Brain microvascular endothelial cell (primary cell): ENCODE measurements around the gene PHF21B.

Source experiments
- DNase-seq: peaks from one replicate; pipeline ENCODE4 v3.0.0-alpha.2; 2020
- H3K27ac ChIP-seq: fragments of 250-450 bp; sonication (Bioruptor Pico); 2 replicates; pipeline ENCODE4 v1.5.1; 2020; ENCODE audit warnings: mild to moderate bottlenecking, moderate library complexity
- H3K27me3 ChIP-seq: fragments of 250-450 bp; sonication (Bioruptor Pico); replicated peaks from 2 replicates; pipeline ENCODE4 v1.5.1; 2020; ENCODE audit warnings: mild to moderate bottlenecking
- H3K36me3 ChIP-seq: fragments of 250-450 bp; sonication (Bioruptor Pico); replicated peaks from 2 replicates; pipeline ENCODE4 v1.5.1; 2020; ENCODE audit warnings: mild to moderate bottlenecking
- H3K4me3 ChIP-seq: 2 replicates; pipeline ENCODE4 v1.5.1; 2011; ENCODE audit warnings: low read depth, mild to moderate bottlenecking, control low read depth, low read length, moderate library complexity
- CTCF ChIP-seq: IDR thresholded peaks from 2 replicates; pipeline ENCODE4 v1.5.1; 2011; ENCODE audit warnings: low read depth, mild to moderate bottlenecking, moderate library complexity, low read length, control low read depth, inconsistent platforms; ENCODE audit errors: missing control alignments
- in situ Hi-C: cut with HindIII; loops from 2 replicates; pipeline ENCODE4 v1.10.0; 2017; ENCODE audit warnings: low sequenced_read_pairs, low pct_ligation_motif_present

Gene PHF21B

GRCh38 chr22:44940130-44940529 is 69.7 kb downstream of the PHF21B start:
- Histone ChIP-seq H3K36me3 (no peaks in the 10 kb centered on the region), H3K27me3 (no peaks in the 10 kb centered on the region), H3K27ac (no peak overlapping the region), H3K4me3 (no peak overlapping the region)
- no peak for DNase-seq
- no peak for TF ChIP-seq CTCF
- in situ Hi-C loops: no loop called here

GRCh38 chr22:44939451-44939850 is 70.4 kb downstream of the PHF21B start:
- DNase-seq: no peak
- TF ChIP-seq CTCF: no peak
- in situ Hi-C loops: no loop called here
- H3K36me3 ChIP-seq: no peaks in the 10 kb centered on the region
- H3K27ac ChIP-seq: no peak overlapping the region
- H3K4me3 ChIP-seq: no peak overlapping the region
- no peaks in the 10 kb centered on the region for H3K27me3 ChIP-seq

GRCh38 chr22:44938886-44939285 is 70.9 kb downstream of the PHF21B start:
- DNase-seq: no peak
- in situ Hi-C loops: no loop called here

GRCh38 chr22:44937216-44937615 is 72.6 kb downstream of the PHF21B start:
- Histone ChIP-seq H3K4me3 (no peak overlapping the region), H3K36me3 (no peaks in the 10 kb centered on the region), H3K27me3 (no peaks in the 10 kb centered on the region), H3K27ac (no peak overlapping the region)
- in situ Hi-C loops: no loop called here
- TF ChIP-seq CTCF: no peak
- DNase-seq: no peak

More at GRCh38 chr22:44938886-44939285, 70.9 kb downstream of the PHF21B start:
- Histone ChIP-seq H3K4me3 (no peak overlapping the region), H3K27me3 (no peaks in the 10 kb centered on the region), H3K36me3 (no peaks in the 10 kb centered on the region), H3K27ac (no peak overlapping the region)
- TF ChIP-seq CTCF: no peak

GRCh38 chr22:44936201-44936600 is 73.6 kb downstream of the PHF21B start:
- no peaks in the 10 kb centered on the region for H3K36me3 ChIP-seq
- no peak for TF ChIP-seq CTCF
- H3K27ac ChIP-seq: no peak overlapping the region
- in situ Hi-C loops: no loop called here
- H3K4me3 ChIP-seq: no peak overlapping the region
- H3K27me3 ChIP-seq: no peaks in the 10 kb centered on the region
- DNase-seq: no peak

GRCh38 chr22:44935724-44936123 is 74.1 kb downstream of the PHF21B start:
- H3K36me3 ChIP-seq: no peaks in the 10 kb centered on the region
- no peak for DNase-seq

More at GRCh38 chr22:44935724-44936123, 74.1 kb downstream of the PHF21B start:
- Histone ChIP-seq H3K27ac (no peak overlapping the region), H3K27me3 (no peaks in the 10 kb centered on the region), H3K4me3 (no peak overlapping the region)
- in situ Hi-C loops: no loop called here
- TF ChIP-seq CTCF: no peak
